GM19452 (cell line): ENCODE results near the gene TTC21A.
"Not testable (repeated sequence)": the region's sequence is repeated elsewhere in the genome, so short reads cannot be mapped to it uniquely, and the experiment has no call there.

ENCODE experiments used
- ATAC-seq: cut with Tn5 transposase; IDR thresholded peaks from one replicate; pipeline ENCODE4 v1.9.1; 2021; ENCODE audit not compliant: unreplicated experiment

Gene TTC21A, protein sequence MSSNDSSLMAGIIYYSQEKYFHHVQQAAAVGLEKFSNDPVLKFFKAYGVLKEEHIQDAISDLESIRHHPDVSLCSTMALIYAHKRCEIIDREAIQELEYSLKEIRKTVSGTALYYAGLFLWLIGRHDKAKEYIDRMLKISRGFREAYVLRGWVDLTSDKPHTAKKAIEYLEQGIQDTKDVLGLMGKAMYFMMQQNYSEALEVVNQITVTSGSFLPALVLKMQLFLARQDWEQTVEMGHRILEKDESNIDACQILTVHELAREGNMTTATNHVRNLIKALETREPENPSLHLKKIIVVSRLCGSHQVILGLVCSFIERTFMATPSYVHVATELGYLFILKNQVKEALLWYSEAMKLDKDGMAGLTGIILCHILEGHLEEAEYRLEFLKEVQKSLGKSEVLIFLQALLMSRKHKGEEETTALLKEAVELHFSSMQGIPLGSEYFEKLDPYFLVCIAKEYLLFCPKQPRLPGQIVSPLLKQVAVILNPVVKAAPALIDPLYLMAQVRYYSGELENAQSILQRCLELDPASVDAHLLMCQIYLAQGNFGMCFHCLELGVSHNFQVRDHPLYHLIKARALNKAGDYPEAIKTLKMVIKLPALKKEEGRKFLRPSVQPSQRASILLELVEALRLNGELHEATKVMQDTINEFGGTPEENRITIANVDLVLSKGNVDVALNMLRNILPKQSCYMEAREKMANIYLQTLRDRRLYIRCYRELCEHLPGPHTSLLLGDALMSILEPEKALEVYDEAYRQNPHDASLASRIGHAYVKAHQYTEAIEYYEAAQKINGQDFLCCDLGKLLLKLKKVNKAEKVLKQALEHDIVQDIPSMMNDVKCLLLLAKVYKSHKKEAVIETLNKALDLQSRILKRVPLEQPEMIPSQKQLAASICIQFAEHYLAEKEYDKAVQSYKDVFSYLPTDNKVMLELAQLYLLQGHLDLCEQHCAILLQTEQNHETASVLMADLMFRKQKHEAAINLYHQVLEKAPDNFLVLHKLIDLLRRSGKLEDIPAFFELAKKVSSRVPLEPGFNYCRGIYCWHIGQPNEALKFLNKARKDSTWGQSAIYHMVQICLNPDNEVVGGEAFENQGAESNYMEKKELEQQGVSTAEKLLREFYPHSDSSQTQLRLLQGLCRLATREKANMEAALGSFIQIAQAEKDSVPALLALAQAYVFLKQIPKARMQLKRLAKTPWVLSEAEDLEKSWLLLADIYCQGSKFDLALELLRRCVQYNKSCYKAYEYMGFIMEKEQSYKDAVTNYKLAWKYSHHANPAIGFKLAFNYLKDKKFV (N-terminal part only)

DNA sequence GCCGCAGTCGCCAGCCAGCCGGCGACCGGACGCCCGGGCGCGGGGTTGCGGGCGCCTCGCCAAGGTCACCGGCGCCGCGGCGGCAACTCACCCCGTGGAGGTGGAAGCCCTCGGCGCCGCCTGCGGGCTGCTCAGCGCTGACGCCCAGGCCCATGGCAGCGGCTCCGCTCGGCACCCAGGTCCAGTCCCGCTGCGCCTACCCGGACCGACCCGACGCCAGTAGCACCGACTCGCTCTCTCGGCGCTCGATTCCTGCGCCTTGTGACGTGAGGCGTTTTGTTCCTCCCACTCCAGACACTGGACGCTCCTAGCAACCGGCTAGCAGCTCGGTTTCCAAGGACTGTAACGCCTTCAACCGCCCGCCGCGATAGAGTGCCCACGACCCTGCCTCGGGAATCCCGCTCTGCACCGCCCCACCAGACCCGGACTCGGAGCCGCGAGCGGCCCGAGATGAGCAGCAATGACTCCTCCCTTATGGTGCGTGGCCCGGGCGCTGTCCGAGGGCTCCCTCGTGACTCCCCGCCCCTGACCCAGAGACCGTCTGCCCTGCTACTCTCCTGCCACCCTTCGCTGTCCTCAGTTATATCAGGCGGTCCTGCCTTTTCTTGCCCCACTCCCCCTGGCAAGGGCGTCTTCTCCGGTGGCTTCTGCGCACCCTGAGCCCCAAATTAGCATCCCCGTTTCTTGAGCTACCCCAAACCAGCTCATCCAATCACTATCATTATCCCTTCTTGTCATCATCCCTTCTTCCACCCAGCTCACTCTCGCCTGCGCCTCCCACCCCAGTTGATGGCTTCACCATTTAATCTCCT, at the start of gene TTC21A, which contains the start of gene GORASP1:
Gene TTC21A, plus strand, starts transcription at position 293 of the 812 bp plus-strand sequence. Its CDS starts 158 bp downstream, at position 451.
Gene GORASP1, minus strand, starts transcription at position 240 of the 812 bp plus-strand sequence. Its CDS starts 86 bp downstream, at position 154.
- peak; percentile 44 for ATAC-seq

DNA sequence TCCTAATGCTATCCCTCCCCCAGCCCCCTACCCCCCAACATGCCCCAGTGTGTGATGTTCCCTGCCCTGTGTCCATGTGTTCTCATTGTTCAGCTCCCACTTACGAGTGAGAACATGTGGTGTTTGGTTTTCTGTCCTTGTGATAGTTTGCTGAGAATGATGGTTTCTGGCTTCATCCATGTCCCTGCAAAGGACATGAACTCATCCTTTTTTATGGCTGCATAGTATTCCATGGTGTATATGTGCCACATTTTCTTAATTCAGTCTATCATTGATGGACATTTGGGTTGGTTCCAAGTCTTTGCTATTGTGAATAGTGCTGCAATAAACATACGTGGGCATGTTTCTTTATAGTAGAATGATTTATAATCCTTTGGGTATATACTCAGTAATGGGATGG, 46.3 kb upstream of the TTC21A start:
- not testable (repeated sequence) for ATAC-seq

DNA sequence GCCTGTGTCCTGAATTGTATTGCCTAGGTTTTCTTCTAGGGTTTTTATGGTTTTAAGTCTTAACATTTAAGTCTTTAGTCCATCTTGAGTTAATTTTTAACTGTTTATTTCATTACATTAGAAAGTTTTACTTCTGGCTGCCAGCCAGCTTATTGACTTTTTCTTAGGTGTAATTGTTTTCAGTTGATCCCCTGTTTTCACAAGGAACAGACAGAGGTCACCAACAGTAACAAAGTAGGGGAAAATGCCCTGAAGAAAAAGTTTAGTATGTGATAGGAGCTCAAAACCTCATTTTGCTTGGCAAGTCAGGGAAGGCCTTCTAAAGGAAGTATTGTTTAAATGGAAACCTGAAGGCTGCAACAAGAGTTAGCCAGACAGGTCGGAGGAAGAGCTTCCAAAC, 45.3 kb upstream of the TTC21A start:
- ATAC-seq: no peak

DNA sequence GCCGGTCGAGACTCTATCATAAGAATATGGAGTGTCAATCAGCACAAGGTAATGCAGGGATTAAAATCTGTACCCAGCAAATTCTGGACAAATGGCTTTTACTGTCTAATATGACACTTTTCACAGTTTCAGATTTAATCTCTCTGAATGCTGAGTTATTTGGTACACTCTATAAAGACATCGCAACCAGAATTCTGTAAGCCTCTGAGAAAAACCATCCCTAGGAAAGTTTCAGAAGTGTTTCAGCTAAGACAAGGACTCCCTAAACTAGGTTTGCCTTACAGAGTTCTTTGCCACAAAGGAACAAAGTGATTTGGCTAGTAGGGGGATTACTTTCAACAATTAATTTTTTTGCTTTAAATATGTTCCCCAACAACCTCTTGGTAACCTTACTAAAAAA, 44.3 kb upstream of the TTC21A start:
- ATAC-seq: no peak

DNA sequence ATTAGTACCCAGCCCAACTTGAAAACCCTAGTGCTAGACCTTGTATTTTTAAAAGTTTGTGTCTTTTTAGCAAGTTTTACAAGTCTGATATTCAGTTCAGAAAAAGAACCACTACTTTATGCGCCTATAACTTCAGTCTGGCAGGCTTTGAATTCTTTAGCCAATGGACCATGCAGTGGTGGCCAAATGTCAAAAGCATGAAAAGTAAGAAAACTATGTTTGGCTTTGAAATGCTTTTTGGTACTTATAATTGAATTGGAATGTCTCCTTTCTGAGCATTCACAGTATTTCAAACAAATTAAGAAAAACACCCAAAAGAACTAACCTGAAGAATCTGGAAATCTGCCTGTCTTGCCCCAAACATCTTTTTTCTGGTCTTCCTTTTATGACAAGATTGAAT, 42.8 kb upstream of the TTC21A start:
- ATAC-seq: no peak

DNA sequence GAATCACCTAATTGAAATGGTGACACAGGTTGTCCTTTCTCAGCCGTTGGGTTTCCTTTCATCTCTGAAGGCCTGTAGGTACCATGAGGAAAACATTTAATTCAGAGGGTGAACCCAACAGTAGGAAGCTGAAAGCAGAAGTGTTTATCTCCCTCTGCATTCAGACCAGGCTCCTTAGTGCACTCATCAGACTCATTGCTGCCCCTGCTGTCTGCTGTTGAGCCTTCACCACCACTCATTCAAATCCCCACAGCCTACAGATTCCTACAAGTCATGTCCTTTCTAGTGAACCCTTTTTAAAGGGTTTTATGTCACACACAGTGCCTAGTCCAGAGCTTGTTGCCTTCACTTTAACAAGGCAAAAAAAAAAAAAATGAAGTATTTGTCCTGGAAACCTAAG, 42.3 kb upstream of the TTC21A start:
- ATAC-seq: peak; percentile 91

DNA sequence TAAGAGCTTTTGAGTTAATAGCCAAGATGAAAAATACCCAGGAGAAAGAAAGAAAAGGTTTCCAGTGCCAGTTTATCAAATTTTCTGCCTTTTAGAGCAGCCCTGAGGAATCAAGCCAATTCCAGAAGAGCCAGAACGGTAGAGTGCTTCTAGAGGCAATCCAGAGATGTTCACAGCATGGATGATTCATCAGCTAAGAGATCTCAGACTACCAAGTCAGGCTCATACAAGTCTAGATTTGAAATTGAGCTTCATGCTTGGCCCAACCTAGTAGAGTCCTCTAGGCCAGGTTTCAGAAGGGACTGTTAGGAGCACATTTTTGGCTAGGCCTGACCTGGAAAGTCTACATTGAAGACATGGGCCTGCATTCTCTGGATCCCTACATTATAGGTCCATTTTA, 40.2 kb upstream of the TTC21A start:
- no peak for ATAC-seq

DNA sequence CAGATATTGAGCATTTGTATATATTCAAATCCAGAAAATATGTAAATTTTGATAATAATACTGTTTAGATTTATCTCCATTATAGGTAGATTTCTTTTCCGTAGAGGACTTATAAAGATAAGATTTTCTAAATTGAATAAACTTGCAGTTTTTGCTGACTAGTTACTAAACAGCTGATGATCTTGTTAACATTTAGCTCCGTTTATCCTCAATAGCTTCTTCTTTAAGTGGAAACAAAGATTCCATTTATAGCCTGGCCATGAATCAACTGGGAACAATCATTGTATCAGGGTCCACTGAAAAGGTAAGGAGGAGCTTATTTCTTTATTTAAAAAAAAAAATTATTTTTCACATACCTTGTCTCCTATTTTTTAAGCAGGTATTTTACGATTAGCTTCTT, 38.9 kb upstream of the TTC21A start:
- ATAC-seq: no peak

DNA sequence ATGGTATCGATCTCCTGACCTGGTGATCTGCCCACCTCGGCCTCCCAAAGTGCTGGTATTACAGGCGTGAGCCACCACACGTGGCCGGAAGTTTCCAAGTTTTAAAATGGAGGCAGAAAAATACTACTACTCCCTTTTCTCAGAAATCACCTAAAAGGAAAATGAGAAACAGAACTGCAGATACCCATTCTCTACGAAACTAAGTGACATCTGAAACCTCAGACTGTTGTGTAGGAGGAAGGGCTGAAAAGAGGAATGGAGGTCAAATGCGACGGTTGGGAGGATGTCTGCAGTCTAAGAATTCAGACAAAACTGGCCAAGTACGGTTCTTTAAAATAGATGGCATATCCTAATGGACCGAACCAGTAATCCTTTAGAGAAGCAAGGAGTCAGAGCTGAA, 31.6 kb upstream of the TTC21A start:
- no peak for ATAC-seq

DNA sequence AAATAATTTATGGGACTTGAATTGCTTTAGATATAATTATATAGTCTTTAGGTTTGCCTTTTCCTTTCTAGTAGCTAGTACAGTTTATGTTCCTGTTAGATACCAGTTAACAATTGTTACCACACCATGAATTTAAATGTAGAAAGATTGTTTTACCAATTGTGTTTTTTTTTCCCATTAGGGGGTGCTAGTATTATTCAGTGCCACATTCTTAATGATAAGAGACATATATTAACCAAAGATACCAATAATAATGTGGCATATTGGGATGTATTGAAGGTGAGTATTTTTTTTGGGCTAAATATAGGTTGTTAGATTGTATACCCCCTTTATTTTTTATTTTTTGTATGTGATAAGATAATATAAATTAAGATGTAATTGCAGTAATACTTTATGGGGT, 27.9 kb upstream of the TTC21A start:
- no peak for ATAC-seq

DNA sequence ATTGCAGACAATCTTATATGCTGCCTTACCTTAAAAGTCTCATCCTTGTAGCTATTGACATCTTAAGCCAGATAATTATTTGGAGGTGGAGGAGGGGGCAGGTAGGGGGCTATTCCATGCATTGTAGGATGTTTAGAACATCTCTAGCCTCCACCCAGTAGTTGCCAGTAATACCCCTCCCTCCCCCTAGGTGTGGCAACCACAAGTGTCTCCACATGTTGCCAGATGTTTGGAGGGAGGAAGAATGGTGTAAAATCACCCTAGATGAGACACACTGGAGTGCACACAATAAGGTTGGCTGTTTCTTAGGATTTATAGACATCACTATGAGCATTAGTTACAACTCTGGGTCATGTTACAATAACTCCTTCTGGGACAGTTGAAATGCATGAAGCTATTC, 27.5 kb upstream of the TTC21A start:
- ATAC-seq: no peak

DNA sequence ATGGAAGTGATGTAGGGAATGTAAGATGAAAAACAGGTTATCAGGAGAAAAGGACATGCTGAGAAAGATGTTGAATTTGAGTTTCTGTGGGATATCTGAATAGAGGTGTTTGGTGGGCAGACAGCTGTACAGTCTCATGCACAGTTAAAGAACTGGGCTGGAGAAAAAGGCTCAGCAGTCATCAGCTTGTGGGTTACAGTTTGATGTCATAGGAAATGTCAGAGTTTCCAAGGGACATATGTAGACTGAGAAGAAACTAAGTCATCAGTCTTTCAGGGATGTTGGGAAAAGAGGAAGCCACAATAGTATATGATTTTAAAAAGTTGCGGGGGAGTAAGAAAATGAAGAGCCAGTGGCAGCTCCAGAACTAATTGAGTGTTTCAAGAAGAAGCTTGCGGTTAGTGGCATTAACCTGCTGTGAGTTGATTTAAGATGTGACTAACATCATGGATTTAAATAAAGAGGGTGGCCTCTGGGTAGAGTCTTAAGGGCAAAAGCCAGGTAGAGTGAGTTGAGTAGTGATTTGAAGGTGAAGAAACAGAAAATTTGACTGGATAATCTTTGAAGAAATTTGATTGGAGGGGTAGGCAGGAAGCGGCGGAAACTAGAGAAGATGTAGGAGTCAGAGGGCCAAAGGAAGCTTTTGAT, 24.7 kb upstream of the TTC21A start:
- ATAC-seq: no peak

DNA sequence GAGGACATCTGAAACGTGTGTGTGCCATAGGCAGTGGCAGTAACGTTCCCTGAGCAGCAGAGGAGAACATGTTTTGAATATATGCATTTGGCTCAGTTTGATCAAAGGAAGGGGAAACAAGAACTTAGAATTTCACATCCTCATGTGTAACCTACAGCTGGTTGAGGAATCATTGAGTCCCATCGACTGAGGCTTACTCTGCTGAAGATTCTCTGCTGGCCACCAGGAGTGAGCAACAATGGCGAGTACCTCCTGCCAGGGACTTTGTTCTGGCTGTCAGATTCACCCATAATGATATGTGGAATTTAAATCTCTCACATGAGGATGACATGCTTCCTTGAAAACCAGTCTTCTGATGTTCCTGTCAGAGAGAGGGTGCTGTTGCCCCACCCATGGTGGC, 21.3 kb upstream of the TTC21A start:
- no peak for ATAC-seq

DNA sequence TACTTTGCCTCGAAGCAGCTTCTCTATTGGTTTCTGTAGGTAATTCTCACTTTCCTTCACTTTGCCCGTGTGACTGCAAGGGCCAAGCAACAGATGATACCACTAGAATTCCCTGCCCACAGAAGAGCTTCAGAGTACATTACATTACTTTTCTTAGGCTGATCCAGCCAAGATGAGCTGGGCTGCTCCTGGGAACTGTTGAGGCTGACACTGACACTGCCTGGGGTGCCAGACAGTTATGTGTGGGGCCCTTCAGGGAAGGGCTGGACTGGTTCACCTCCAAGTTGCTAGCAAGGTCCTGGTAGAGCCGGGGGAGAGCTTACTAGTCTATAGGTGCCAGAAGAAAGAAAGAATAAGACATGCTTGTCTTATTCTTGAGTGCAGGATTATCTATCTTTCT, 19.0 kb upstream of the TTC21A start:
- ATAC-seq: no peak

DNA sequence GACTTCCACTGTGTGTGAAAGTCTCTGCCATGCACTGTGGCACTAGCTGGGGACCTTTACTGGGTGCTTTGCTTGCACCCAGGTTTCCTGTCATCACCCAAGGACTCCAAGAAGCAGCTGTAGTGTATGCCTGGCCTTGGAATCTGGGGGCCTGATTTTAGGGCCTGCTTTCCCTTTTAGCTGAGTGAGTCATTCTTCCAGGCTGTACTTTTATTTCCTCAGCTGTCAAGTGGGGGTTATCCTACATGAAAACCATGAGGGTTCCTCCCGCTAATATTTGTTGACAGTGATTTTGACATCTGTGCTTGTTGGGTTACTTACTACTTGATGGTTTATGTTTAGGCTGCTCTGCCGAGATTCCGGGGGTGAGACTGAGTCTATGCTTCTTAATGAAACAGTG, 18.6 kb upstream of the TTC21A start:
- no peak for ATAC-seq

DNA sequence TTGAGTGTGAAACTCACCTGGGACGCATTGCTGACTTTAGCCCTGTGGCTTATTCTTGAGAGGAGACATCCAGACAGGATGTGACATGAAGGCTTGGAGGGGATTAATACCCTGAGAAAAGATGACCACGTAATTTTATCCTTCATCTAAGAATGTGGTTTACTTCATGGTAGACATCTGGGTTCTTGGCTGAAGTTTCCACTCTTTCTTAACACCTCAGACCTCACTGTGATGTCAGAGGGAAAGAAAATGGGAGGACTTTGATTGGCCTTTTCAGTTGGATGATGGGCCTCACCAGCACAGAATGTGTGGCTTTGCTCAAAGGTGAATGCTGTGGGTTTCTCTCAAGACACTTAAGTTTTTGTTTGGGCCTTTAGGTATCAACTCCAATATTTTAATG, 16.6 kb upstream of the TTC21A start:
- ATAC-seq: no peak

DNA sequence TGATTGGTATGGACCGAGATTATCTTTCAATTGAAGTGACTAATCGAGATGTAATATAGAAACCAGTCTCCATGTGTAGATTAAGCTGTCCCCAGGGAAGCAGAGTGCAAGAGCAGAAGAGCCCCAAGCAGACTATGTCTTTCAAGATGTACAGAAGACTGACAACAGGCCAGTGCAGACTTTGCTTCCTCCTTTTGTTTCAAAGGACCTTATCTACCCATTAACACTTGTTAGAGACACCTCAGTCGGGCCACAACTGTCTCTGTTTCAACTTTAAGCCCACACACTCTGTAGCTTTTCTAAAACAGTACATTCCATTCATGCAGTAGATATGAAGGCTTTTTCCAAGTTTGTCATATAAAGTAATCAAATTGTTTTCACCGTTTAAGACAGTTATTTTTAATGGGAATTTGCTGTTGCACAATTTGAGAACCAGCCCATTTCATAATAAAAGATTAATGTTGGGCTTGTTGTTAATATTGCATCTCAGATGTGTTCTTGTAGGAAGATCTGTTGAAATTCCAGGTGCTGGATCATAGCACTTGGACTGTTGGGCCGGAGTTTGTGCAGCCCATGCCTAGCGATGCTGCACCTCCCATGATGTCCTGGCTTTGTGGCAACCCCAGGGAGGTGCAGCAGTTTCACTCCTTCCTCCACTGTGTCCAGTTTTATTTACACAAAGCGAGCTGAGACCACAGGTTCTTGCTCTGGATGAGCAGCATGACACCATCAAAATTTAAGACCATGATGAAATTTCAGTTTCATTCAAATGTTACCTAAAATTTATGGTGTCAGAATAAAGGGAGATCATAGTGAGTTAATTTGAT, 12.4 kb upstream of the TTC21A start:
- ATAC-seq: no peak

DNA sequence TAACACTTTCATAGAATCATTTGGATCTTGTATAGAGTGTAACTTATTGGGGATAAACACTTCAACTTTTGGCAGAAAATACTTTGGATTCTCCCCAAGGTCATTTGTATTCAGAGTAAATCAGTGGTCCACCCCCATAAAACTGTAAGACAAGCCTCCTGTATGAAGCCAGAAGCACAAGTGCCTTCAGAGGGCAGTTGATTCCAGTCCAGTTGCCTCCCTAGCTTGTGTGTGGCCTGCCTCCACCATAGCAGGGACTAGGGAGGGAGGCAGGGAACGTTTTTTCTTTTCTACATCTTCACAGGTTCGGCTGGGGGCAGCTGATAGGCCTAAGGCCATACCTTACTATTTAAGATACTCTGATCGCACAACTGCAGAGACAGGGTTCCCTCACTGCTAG, 11.7 kb upstream of the TTC21A start:
- no peak for ATAC-seq

DNA sequence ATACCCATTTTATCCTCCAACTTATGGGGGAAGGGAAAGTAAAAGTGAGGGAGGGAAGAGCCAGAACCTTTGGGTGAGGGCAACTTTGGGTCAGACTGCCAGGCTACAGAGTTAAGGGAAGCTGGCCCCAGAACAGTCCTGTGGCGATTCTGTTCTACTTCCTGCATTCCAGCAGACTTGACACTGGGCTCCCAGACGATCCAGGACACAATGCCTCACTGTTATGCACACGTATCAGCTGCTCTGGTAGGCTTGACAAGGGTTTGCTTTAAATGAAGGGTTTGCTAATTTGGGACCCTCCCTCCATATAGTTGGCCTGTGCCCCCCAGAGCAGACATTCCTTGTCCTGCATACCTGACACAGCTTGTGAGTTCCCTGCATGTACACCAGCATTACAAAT, 10.7 kb upstream of the TTC21A start:
- ATAC-seq: no peak
